ENCODE data around the gene CACNA1B.

DNA sequence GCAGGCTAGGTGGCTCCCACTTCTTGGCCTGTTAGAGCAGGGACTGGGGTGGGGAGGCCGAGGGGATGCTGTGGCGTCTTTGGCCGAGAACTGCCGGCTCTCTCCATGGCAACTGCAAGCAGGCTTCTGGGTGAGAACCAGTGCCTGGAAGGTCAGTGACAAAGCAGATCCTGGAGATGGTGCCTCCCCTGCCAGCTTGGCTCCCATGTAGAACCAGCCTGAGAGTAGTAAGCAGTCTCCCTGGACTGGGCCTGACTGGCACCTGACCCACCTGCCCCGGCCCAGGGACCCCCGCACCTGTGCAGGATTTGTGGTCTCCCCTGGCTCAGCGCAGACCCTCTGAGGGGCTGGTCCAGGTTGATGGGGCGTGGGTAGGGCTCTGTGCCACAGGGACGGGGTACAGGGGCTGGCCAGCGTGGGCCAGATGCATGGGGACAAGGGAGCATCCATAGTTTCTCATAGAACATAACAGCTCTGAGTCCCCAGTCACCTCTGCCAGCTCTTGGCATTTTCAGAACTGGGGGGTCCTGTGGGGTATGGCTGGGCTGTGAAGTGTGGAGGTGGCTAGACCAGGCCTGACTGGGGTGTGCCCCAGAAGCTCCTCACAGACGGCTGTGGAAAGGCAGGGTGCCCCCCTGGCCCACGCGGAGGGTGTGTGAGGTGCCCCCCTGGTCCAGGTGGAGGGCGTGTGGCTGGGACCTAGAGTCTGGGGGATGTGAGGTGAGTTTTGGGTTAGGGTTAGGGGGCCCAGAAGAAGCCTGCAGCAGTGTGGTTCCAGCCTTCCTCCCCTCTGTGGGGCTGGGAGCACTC is 22.2 kb downstream of the CACNA1B start:
- no peak for TF ChIP-seq POLR2AphosphoS5 (IDR thresholded peaks at IDR 0.05; ENCODE audit: low read depth, low read length)
- TF ChIP-seq POLR2A (IDR thresholded peaks at IDR 0.05; ENCODE audit: low read depth, low read length), result no peak
- TF ChIP-seq TAF1 (IDR thresholded peaks at IDR 0.05; ENCODE audit: low read depth, low read length), result no peak
- no peak for TF ChIP-seq SPI1 (IDR thresholded peaks at IDR 0.05; ENCODE audit: low read depth, low read length)
- no peak for TF ChIP-seq POU2F2 (IDR thresholded peaks at IDR 0.05; ENCODE audit: low read depth, low read length)
- no peak for TF ChIP-seq PAX5 (IDR thresholded peaks at IDR 0.05; ENCODE audit: insufficient read depth, low read length, severe bottlenecking)

Data from GM12891 (cell line).